ENCODE data around the gene TPM4. TPM values are rescaled to one million over a fixed set of nuclear protein-coding genes. Genes with fewer than 3 reads are reported as not detected.
"Not testable (repeated sequence)": the region's sequence is repeated elsewhere in the genome, so short reads cannot be mapped to it uniquely, and the experiment has no call there.

The TPM4 gene
- total RNA-seq (2021) (279 and 307 TPM in 2 replicates), Bru-seq, nascent RNA (percentile 96 among the genes with signal in this experiment), BruChase-seq, experiment 1, labeled RNA remaining after a 2-hour chase (percentile 98 among the genes with signal in this experiment), BruChase-seq, experiment 2, labeled RNA remaining after a 6-hour chase (percentile 99 among the genes with signal in this experiment)
- long read RNA-seq, transcript TPM4-213 (1 exons, 2,672 nt): minor isoform, 18 of 625 reads
- long read RNA-seq, transcript TPM4-201 (8 exons, 2,666 nt): major isoform, 513 of 625 reads
- long read RNA-seq, transcript TPM4-202 (9 exons, 1,417 nt): minor isoform, 31 of 625 reads
- long read RNA-seq, partial matches to known transcripts: 16 of 625 reads
- long read RNA-seq, other reads (novel, unspliced or antisense): 47 of 625 reads

GRCh38 chr19:16076154-16076957, at the start of gene TPM4:
Gene TPM4, plus strand, starts transcription at chr19:16076495. Its CDS starts 71 bp downstream, at chr19:16076566.
- Histone ChIP-seq H3K79me2 (ENCODE audit: low read depth) (peaks cover 43% of the 10 kb centered on the region), H3K4me2 (peak within 1 kb of the TSS; percentile 86), H2AFZ (peak within 1 kb of the TSS; percentile 55), H3K4me3 (peak within 1 kb of the TSS; percentile 70), H3K36me3 (ENCODE audit: low read depth) (peaks cover 12% of the 10 kb centered on the region), H3F3A (ENCODE audit: insufficient read depth, low read depth) (peaks cover 72% of the 10 kb centered on the region), H3K9me2 (ENCODE audit: insufficient read depth) (no peaks in the 10 kb centered on the region), H4K20me1 (ENCODE audit: insufficient read depth) (no peaks in the 10 kb centered on the region), H3K27me3 (ENCODE audit: insufficient read depth, low read depth) (no peaks in the 10 kb centered on the region), H3K4me1 (replicated peaks; ENCODE audit: insufficient read depth) (peaks cover 43% of the 10 kb centered on the region), H3K27ac (peak within 1 kb of the TSS; percentile 99), H3K9me3 (ENCODE audit: insufficient read depth, low read depth) (no peaks in the 10 kb centered on the region)
- TF ChIP-seq CTCF (conservative IDR thresholded peaks at IDR 0.05): no peak
- TF ChIP-seq EZH2 (IDR thresholded peaks at IDR 0.05; ENCODE audit: low read depth): no peak
- BruUV-seq (replicated peaks): no TSS peak
- ChIA-PET CTCF (interaction anchor here (0.7 kb wide), 1 partner anchor 28 kb away, joined by 3 read pairs; no protein-coding TSS in a partner anchor), POLR2A (ENCODE audit: unreplicated experiment) (interaction anchor here (0.6 to 0.9 kb wide), 3 partner anchors 10 to 1641 kb away, joined by 4 to 15 read pairs (median 5); no protein-coding TSS in a partner anchor)
- peak; percentile 77 to 92 for DNase-seq
- intact Hi-C loops (cut with micrococcal nuclease; ENCODE audit: unreplicated experiment): loop anchor here (1.0 to 5.0 kb wide), 2 partner anchors 34 to 248 kb away; no protein-coding TSS in a partner anchor

- POLR2A ChIA-PET (ENCODE audit: unreplicated experiment): no interaction called here
- H3K4me2 ChIP-seq: no peak overlapping the region
- H3K9me2 ChIP-seq (ENCODE audit: insufficient read depth): no peaks in the 10 kb centered on the region
- CTCF ChIA-PET: no interaction called here
- intact Hi-C loops (cut with micrococcal nuclease; ENCODE audit: unreplicated experiment): loop anchor here (5.0 kb wide), 1 partner anchor 399 kb away; no protein-coding TSS in a partner anchor
- H3K4me1 ChIP-seq (replicated peaks; ENCODE audit: insufficient read depth): no peaks in the 10 kb centered on the region
- no peaks in the 10 kb centered on the region for H3K27me3 ChIP-seq (ENCODE audit: insufficient read depth, low read depth)
- no peaks in the 10 kb centered on the region for H3K9me3 ChIP-seq (ENCODE audit: insufficient read depth, low read depth)
- no peak overlapping the region for H2AFZ ChIP-seq
- TF ChIP-seq EZH2 (IDR thresholded peaks at IDR 0.05; ENCODE audit: low read depth) (no peak), CTCF (conservative IDR thresholded peaks at IDR 0.05) (no peak)
- H3F3A ChIP-seq (ENCODE audit: insufficient read depth, low read depth): peaks cover 10% of the 10 kb centered on the region
- no peak overlapping the region for H3K27ac ChIP-seq
- H3K36me3 ChIP-seq (ENCODE audit: low read depth): no peaks in the 10 kb centered on the region
- no peaks in the 10 kb centered on the region for H4K20me1 ChIP-seq (ENCODE audit: insufficient read depth)
- H3K4me3 ChIP-seq: no peak overlapping the region
- no peaks in the 10 kb centered on the region for H3K79me2 ChIP-seq (ENCODE audit: low read depth)
- no peak for DNase-seq
- BruUV-seq (replicated peaks): no TSS peak
Observed at GRCh38 chr19:16026756-16027155, 49.5 kb upstream of the TPM4 start.

- DNase-seq: no peak
- H3K9me3 ChIP-seq (ENCODE audit: insufficient read depth, low read depth): no peaks in the 10 kb centered on the region
- H3K27me3 ChIP-seq (ENCODE audit: insufficient read depth, low read depth): no peaks in the 10 kb centered on the region
- CTCF ChIA-PET: no interaction called here
- H3K79me2 ChIP-seq (ENCODE audit: low read depth): no peaks in the 10 kb centered on the region
- peaks cover 10% of the 10 kb centered on the region for H3F3A ChIP-seq (ENCODE audit: insufficient read depth, low read depth)
- TF ChIP-seq EZH2 (IDR thresholded peaks at IDR 0.05; ENCODE audit: low read depth): no peak
- TF ChIP-seq CTCF (conservative IDR thresholded peaks at IDR 0.05): no peak
- no peaks in the 10 kb centered on the region for H3K36me3 ChIP-seq (ENCODE audit: low read depth)
- no peaks in the 10 kb centered on the region for H3K9me2 ChIP-seq (ENCODE audit: insufficient read depth)
- H3K4me1 ChIP-seq (replicated peaks; ENCODE audit: insufficient read depth): no peaks in the 10 kb centered on the region
- no peak overlapping the region for H3K4me3 ChIP-seq
- H3K27ac ChIP-seq: no peak overlapping the region
- no peak overlapping the region for H2AFZ ChIP-seq
- intact Hi-C loops (cut with micrococcal nuclease; ENCODE audit: unreplicated experiment): loop anchor here (5.0 kb wide), 1 partner anchor 400 kb away; no protein-coding TSS in a partner anchor
- BruUV-seq (replicated peaks): no TSS peak
- no peak overlapping the region for H3K4me2 ChIP-seq
- POLR2A ChIA-PET (ENCODE audit: unreplicated experiment): no interaction called here
- H4K20me1 ChIP-seq (ENCODE audit: insufficient read depth): no peaks in the 10 kb centered on the region
Observed at GRCh38 chr19:16027528-16027927, 48.8 kb upstream of the TPM4 start.

DNA sequence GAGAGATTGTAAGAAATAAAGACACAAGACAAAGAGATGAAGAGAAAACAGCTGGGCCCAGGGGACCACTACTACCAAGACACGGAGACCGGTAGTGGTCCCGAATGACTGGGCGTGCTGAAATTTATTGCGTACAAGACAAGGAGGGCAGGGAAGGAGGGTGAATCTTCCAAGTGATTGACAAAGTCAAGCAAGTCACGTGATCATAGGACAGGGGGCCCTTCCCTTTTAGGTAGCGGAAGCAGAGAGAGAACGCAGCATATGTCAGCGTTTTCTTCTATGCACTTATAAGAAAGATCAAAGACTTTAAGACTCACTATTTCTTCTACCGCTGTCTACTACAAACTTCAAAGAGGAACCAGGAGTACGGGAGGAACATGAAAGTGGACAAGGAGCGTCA, 46.1 kb upstream of the TPM4 start:
- H3K9me3 ChIP-seq (ENCODE audit: insufficient read depth, low read depth); H2AFZ ChIP-seq; H3K27me3 ChIP-seq (ENCODE audit: insufficient read depth, low read depth); H3K36me3 ChIP-seq (ENCODE audit: low read depth); H3K27ac ChIP-seq; H3K4me3 ChIP-seq; DNase-seq; CTCF ChIA-PET; intact Hi-C loops (cut with micrococcal nuclease; ENCODE audit: unreplicated experiment); H3K4me2 ChIP-seq; H3K9me2 ChIP-seq (ENCODE audit: insufficient read depth); BruUV-seq (replicated peaks); POLR2A ChIA-PET (ENCODE audit: unreplicated experiment); H3K79me2 ChIP-seq (ENCODE audit: low read depth); H4K20me1 ChIP-seq (ENCODE audit: insufficient read depth); H3K4me1 ChIP-seq (replicated peaks; ENCODE audit: insufficient read depth): not testable (repeated sequence)
- peaks cover 10% of the 10 kb centered on the region for H3F3A ChIP-seq (ENCODE audit: insufficient read depth, low read depth)

Data from PC-9 (cell line).